Ammon's horn (tissue), 1 donor: ENCODE results near the gene CCNYL1.
A peak's percentile ranks its signal among the peaks of the same experiment; 100 is the strongest.
"Not testable (repeated sequence)": the region's sequence is repeated elsewhere in the genome, so short reads cannot be mapped to it uniquely, and the experiment has no call there.

Source experiments
- DNase-seq: peaks from one replicate; pipeline ENCODE4 v3.0.0-alpha.2; 2016; ENCODE audit warnings: low spot score

The CCNYL1 gene

DNA sequence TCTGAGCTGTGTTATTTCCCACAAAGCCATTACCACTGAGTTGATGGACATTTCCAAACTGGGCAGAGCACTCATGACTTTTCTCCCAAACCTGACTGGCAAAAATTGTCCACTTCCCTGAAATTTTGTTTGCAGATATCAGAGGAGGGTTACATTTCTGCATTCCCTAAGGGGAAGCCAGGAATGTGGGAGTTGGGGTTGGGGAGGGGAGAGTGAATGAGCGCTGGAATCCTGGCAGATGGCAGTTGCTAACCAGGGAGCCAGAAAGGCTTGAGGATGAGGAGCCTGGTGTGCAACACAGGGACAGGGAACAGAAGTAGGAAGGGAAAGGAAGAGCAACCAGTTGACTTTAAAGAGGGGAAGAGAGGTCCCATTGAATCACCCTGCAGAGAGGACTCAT, 14.0 kb upstream of the CCNYL1 start:
- no peak for DNase-seq

DNA sequence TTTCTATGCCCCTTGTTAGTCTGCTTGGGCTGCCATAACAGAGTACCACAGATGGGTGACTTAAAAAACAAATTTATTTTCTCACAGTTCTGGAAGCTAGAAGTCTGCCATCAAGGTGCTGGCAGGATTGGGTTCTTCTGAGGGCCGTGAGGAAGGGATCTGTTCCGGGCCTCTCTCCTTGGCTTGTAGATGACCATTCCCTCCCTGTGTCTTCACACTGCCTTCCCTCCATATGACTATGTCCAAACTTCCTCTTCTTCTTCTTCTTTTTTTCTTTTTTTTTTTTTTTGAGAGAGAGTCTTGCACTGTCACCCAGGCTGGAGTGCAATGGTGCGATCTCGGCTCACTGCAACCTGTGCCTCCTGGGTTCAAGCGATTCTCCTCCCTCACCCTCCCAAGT, 13.1 kb upstream of the CCNYL1 start:
- DNase-seq = no peak

GRCh38 chr2:207704078-207704477, 7.4 kb upstream of the CCNYL1 start:
- DNase-seq = no peak

DNA sequence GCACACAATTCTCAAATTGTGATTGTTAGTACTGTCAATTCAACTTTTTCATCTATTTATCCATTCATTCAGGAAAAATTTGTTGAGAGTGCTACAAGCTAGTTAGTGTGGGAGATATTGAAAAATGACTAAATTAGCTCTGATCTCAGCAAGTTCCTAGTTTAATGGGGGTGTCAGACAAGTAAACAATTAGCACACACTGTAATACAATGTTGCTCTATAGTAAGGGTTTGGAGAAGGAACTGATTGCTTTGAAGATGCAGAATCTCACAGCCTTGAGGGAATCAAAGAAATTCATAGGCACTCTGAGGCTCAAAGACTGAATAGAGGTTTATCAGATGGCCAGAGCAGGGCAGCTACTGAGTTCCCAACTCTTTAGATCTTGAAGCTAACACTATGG, 6.8 kb upstream of the CCNYL1 start:
- no peak for DNase-seq

DNA sequence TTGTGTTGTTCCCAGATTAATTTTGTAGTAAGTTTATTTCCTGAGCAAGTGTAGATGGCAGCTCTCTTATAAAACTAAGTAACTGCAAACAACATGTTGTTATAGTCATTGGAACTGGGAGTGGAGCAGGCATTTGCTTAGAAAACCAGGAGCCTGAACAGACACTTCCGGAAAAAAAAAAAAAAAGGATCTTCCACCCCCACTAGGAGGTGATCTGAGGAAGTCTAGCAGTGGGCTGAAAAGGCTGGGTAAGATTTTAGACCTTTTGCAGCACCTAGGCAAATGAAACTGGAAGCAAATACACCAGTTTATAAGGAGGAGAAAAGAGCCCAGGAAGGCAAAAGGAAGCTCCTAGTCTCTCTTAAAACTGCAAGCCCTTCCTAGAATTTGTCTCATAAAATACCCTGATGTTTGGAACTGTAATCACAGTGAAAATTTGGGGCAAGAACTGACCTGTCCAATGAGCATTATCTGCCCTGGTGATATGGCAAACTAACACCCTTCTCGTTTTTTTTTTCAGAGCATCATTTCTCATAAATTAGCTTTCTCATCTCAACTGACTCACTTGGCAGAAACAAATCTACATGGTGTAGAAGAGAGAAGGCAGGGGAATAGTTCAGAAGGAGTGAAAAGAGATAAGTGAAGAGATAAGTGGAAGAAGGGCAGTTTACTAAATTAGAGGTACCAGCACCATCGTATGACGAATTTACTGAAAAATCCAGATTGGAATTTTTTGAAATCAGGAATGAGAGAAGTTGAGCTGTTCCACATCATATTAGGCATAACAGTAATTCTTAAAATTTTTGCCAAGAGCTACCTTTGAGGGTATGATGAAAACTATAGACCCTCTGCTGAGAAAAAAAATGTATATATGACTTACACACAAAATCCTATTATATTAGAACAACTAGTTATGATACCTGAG, 4.2 kb upstream of the CCNYL1 start:
- no peak for DNase-seq

DNA sequence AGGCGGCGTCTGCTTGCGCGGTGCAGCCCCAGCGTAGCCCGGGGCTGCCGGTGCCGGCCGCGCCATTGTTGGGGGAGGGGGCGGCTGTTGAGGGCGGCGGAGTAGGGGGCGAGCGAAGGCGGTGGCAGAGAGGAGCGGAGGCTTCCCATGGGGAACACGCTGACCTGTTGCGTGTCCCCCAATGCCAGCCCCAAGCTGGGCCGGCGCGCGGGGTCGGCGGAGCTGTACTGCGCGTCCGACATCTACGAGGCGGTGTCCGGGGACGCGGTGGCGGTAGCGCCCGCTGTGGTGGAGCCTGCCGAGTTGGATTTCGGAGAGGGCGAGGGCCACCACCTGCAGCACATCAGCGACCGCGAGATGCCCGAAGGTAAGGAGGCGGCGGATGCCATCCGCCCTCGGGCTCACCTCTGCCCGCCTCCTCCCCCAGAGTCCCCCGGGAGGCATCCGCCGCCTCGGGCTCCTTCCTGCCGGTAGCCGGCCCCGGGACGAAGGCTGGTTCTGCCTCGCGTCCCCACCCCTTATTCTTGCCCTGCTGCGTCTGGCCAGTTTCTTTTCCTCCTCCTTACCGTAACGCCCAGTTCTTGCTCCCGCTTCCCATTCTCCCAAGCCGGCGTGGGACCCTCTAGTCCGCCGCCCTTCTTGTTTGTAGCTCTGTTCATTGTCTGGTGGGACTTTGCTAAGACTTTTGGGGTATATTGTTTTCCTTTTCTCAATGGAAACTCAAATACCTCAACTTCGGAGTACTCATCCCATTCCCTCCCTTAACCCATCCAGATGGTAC, 500 bp downstream of the CCNYL1 start:
- peak; percentile 44 for DNase-seq

DNA sequence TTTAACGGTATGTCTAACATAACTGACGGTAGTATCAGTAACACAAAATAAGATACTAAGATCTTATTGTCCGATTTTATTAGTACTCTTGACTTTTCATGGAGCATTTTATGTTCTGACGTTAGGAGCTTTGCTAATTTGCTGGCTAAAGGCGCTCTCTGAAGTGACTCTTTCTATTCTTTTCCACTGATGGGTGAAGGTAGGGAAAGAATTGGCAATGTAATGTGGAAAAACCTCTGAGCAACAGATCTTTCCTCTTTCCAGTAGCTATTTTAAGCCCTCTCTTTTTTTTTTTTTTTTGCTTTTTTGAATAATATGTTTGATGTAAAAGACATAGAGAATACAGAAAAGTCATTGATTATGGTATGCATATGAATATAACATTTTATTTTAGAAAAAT, 4.6 kb downstream of the CCNYL1 start:
- DNase-seq = no peak

GRCh38 chr2:207718521-207718920, 7.1 kb downstream of the CCNYL1 start:
- no peak for DNase-seq

GRCh38 chr2:207719008-207719407, 7.6 kb downstream of the CCNYL1 start:
- DNase-seq = no peak

GRCh38 chr2:207719655-207720054, 8.2 kb downstream of the CCNYL1 start:
- not testable (repeated sequence) for DNase-seq

- no peak for DNase-seq
These were observed 9.2 kb downstream of the CCNYL1 start for GRCh38 chr2:207720517-207721187.

- no peak for DNase-seq
These were observed 11.5 kb downstream of the CCNYL1 start for GRCh38 chr2:207722773-207723424.

- DNase-seq = not testable (repeated sequence)
These were observed 12.0 kb downstream of the CCNYL1 start for GRCh38 chr2:207723425-207723787.

- DNase-seq = no peak
These were observed 12.7 kb downstream of the CCNYL1 start for GRCh38 chr2:207724113-207724512.

- DNase-seq = no peak
These were observed 14.6 kb downstream of the CCNYL1 start for GRCh38 chr2:207725873-207726578.

GRCh38 chr2:207727261-207727660, 15.8 kb downstream of the CCNYL1 start:
- no peak for DNase-seq

- DNase-seq = no peak
These were observed 18.1 kb downstream of the CCNYL1 start for GRCh38 chr2:207729465-207729998.

DNA sequence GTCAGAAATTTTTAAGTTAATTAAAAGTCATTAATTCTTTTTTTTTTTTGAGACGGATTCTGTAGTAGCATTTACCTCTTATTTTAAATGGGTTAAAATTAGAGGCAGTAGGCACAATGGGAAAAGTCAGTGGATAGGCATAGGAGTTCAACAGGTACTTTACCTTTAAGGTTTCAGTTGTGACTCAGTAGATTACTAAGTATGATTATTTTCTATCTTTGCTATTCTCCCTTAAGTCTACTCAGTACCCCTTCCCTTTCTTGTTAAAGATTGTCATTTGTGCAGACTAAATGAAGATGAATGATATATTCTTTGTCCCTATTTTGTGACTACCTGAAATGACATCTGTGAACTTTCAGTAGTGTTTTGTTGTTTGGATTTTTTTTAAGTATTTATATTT, 19.7 kb downstream of the CCNYL1 start:
- no peak for DNase-seq

DNA sequence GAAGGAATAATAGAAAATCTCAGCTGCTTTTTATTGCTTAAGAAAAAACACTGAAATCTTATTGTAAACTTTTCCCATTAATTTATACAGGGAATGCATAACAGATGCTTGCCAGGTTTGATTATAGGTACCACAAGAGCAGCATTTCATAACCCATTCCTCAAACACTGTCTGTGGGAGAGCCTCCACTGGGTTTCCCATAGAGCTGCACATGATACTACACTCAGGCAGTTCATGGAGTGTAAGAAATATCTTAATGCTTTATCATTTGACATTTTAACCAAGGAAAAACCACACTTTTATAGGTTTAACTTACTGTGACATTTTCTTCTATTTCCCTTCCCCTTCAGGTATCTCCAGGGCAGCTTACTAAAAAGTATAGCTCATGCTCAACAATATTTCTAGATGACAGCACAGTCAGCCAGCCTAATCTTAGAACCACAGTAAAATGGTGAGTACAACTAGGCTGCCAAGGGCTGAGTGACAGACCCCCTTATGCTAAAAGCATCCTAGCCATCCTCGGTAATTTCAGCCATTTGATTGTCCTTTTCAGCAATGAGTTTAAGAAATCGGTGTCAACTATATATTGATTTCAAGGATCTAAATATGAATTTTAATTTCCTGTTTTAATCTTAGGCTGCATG, 22.3 kb downstream of the CCNYL1 start:
- DNase-seq = no peak

GRCh38 chr2:207734264-207734635, 22.8 kb downstream of the CCNYL1 start:
- peak; percentile 65 for DNase-seq
